Kidney (tissue), 14 donors: ENCODE measurements around the gene C6orf141. TPM values are rescaled to one million over a fixed set of nuclear protein-coding genes. Genes with fewer than 3 reads are reported as not detected.
"Not testable (repeated sequence)": the region's sequence is repeated elsewhere in the genome, so short reads cannot be mapped to it uniquely, and the experiment has no call there.

Source experiments
- DNase-seq, 5 donors: peaks; one replicate each; pipeline ENCODE4 v3.0.0-alpha.2; 2013 to 2020
- FAIRE-seq: peaks from 2 replicates; lab custom pipeline; 2012; peaks lifted over from hg19 to GRCh38; lab: Jason Lieb, UNC
- H3K27ac ChIP-seq, 2 donors: one replicate each; pipeline ENCODE4 v1.7.0; 2013; ENCODE audit warnings: low read depth in 2 of 2, low read length in 2 of 2, inconsistent platforms in 1 of 2
- H3K27me3 ChIP-seq: one replicate; pipeline ENCODE4 v1.7.1; 2013; ENCODE audit warnings: low read length, inconsistent platforms; ENCODE audit not compliant: control insufficient read depth, insufficient read depth
- H3K36me3 ChIP-seq, 3 donors: one replicate each; pipeline versions ENCODE4 v1.7.0 to v1.7.1; 2013; ENCODE audit warnings: low read length in 3 of 3, control low read depth in 1 of 3, inconsistent platforms in 1 of 3; ENCODE audit not compliant: insufficient read depth in 3 of 3, control insufficient read depth in 2 of 3
- H3K4me1 ChIP-seq, 3 donors: one replicate each; pipeline versions ENCODE4 v1.7.0 to v1.7.1; 2013; ENCODE audit warnings: low read length in 3 of 3, inconsistent platforms in 1 of 3, low read depth in 1 of 3; ENCODE audit not compliant: control insufficient read depth in 2 of 3, insufficient read depth in 2 of 3
- H3K4me3 ChIP-seq, 3 donors: one replicate each; pipeline versions ENCODE4 v1.7.0 to v1.8.1; 2013; ENCODE audit warnings: low read length in 3 of 3, control low read depth in 1 of 3, inconsistent platforms in 1 of 3
- H3K9ac ChIP-seq, 3 donors: one replicate each; pipeline versions ENCODE4 v1.7.0 to v1.7.1; 2013; ENCODE audit warnings: low read length in 3 of 3, control low read depth in 1 of 3, inconsistent platforms in 1 of 3
- H3K9me3 ChIP-seq, 3 donors: one replicate each; pipeline versions ENCODE4 v1.7.0 to v1.7.1; 2013; ENCODE audit warnings: low read length in 3 of 3, control low read depth in 1 of 3, inconsistent platforms in 1 of 3; ENCODE audit not compliant: control insufficient read depth in 2 of 3, insufficient read depth in 1 of 3
- CTCF ChIP-seq: IDR thresholded peaks from 3 replicates; pipeline ENCODE4 v1.5.1; 2012; ENCODE audit warnings: mild to moderate bottlenecking, moderate library complexity, borderline replicate concordance; ENCODE audit not compliant: insufficient read depth; ENCODE audit errors: extremely low read depth
- intact Hi-C: fragments of 100-400 bp; cut with DNase I; formaldehyde crosslinking; loops from one replicate; pipeline ENCODE4 v1.11.1; 2022
- polyA plus RNA-seq: library from polyadenylated mRNA; stranded (reverse); fragments of 350-450 nt; fragmentation: Illumina TruSeq; extraction: RNeasy Lipid Tissue Mini Kit (QIAGEN cat#74804); gene quantifications from one replicate; pipeline ENCODE4 v1.2.3, GENCODE V29; 2014; ENCODE audit warnings: low read depth, low replicate concordance; ENCODE audit not compliant: insufficient read depth
- total RNA-seq: library from RNA; stranded (reverse); fragmentation: NEBNext Ultra II Directional; extraction: Animal tissue kit (Norgen Biotek cat#: 25700); gene quantifications from one replicate; pipeline ENCODE4 v1.2.1, GENCODE V29; 2021
- donor health status: control.
- donor health status: control.
- donor health status: control.
- donor health status: control.
- donor health status: control.
- donor health status: DM: yes; HTN: yes; CAD: no.
- donor health status: Normal renal cell carcinoma (clear cell type).

The C6orf141 gene
- total and polyA plus RNA-seq, 2 donors from 2014 or later = 2.2 TPM; not detected in 1

GRCh38 chr6:49582529-49582928, 32.1 kb downstream of the C6orf141 start:
- Histone ChIP-seq H3K9ac (no peak overlapping the region), H3K36me3 (no peaks in the 10 kb centered on the region), H3K27ac (no peak overlapping the region), H3K27me3 (no peaks in the 10 kb centered on the region), H3K9me3 (no peaks in the 10 kb centered on the region), H3K4me1 (no peaks in the 10 kb centered on the region), H3K4me3 (no peak overlapping the region)
- FAIRE-seq (no peak), DNase-seq (no peak)
- intact Hi-C loops = no loop called here
- no peak for TF ChIP-seq CTCF

GRCh38 chr6:49587262-49587661, 36.8 kb downstream of the C6orf141 start:
- H3K4me1 ChIP-seq, intact Hi-C loops, FAIRE-seq, H3K27ac ChIP-seq, H3K4me3 ChIP-seq, H3K9me3 ChIP-seq, H3K36me3 ChIP-seq, H3K27me3 ChIP-seq, H3K9ac ChIP-seq, DNase-seq: not testable (repeated sequence)

Other genes starting within 250 kb of the C6orf141 start
- 26.6 TPM for gene MMUT, start 87.4 kb upstream of the C6orf141 start, total RNA-seq
- gene MMUT, start 87.4 kb upstream of the C6orf141 start, polyA plus RNA-seq = 34.8 TPM
- gene CENPQ, start 87.3 kb upstream of the C6orf141 start, total RNA-seq = 4.2 TPM
- gene CENPQ, start 87.3 kb upstream of the C6orf141 start, polyA plus RNA-seq = 3.9 TPM
- not detected for gene GLYATL3, start 50.7 kb upstream of the C6orf141 start, total RNA-seq
- gene GLYATL3, start 50.7 kb upstream of the C6orf141 start, polyA plus RNA-seq = not detected
- not detected for gene RHAG, start 86.2 kb downstream of the C6orf141 start, total RNA-seq
- gene RHAG, start 86.2 kb downstream of the C6orf141 start, polyA plus RNA-seq = not detected
- not detected for gene CRISP2, start 162.9 kb downstream of the C6orf141 start, total RNA-seq
- gene CRISP2, start 162.9 kb downstream of the C6orf141 start, polyA plus RNA-seq = 1.5 TPM
- gene CRISP3, start 193.7 kb downstream of the C6orf141 start, total RNA-seq = not detected
- not detected for gene CRISP3, start 193.7 kb downstream of the C6orf141 start, polyA plus RNA-seq
- gene PGK2, start 236.6 kb downstream of the C6orf141 start, total RNA-seq = not detected
- not detected for gene PGK2, start 236.6 kb downstream of the C6orf141 start, polyA plus RNA-seq